NCI-H187 treated with DMSO at 0.1 percent for 48 hours (cell line): ENCODE data around the gene TP73.

Experiments used
- DNase-seq: peaks from one replicate; lab custom pipeline; 2025; lab: John Stamatoyannopoulos, UW

Gene TP73

GRCh38 chr1:3768811-3769390 is 116.6 kb downstream of the TP73 start:
- DNase-seq = no peak

GRCh38 chr1:3770047-3770765 is 117.9 kb downstream of the TP73 start:
- DNase-seq = no peak

- DNase-seq = no peak
Measured at GRCh38 chr1:3771108-3772026, 119.1 kb downstream of the TP73 start.

GRCh38 chr1:3772027-3772714 is 119.9 kb downstream of the TP73 start:
- no peak for DNase-seq

- no peak for DNase-seq
Measured at GRCh38 chr1:3772715-3773571, 120.6 kb downstream of the TP73 start, which contains the start of gene SMIM1. TSS of gene SMIM1 (plus strand) at chr1:3772749. CDS start at chr1:3775374, 2,625 bp downstream.

GRCh38 chr1:3773572-3774275 is 121.4 kb downstream of the TP73 start:
- no peak for DNase-seq

GRCh38 chr1:3774276-3774945 is 122.1 kb downstream of the TP73 start:
- no peak for DNase-seq

- DNase-seq = no peak
Measured at GRCh38 chr1:3774946-3775489, 122.7 kb downstream of the TP73 start.

- DNase-seq = no peak
Measured at GRCh38 chr1:3775490-3776230, 123.3 kb downstream of the TP73 start.

GRCh38 chr1:3776231-3776961 is 124.1 kb downstream of the TP73 start:
- DNase-seq = peak; percentile 24

- DNase-seq = no peak
Measured at GRCh38 chr1:3777078-3777547, 124.8 kb downstream of the TP73 start.

GRCh38 chr1:3777647-3778589 is 125.6 kb downstream of the TP73 start:
- DNase-seq = no peak

GRCh38 chr1:3778590-3779264 is 126.4 kb downstream of the TP73 start:
- DNase-seq = no peak

GRCh38 chr1:3779265-3779911 is 127.1 kb downstream of the TP73 start:
- no peak for DNase-seq

- DNase-seq = no peak
Measured at GRCh38 chr1:3779912-3780416, 127.6 kb downstream of the TP73 start.

- no peak for DNase-seq
Measured at GRCh38 chr1:3780901-3781300, 128.6 kb downstream of the TP73 start.
